Kidney (tissue), 14 donors: ENCODE data around the gene TJAP1. TPM values are rescaled to one million over a fixed set of nuclear protein-coding genes. Genes with fewer than 3 reads are reported as not detected.

Experiments
- DNase-seq, 5 donors: peaks; one replicate each; pipeline ENCODE4 v3.0.0-alpha.2; 2013 to 2020
- FAIRE-seq: peaks from 2 replicates; lab custom pipeline; 2012; peaks lifted over from hg19 to GRCh38; lab: Jason Lieb, UNC
- H3K27ac ChIP-seq, 2 donors: one replicate each; pipeline ENCODE4 v1.7.0; 2013; ENCODE audit warnings: low read depth in 2 of 2, low read length in 2 of 2, inconsistent platforms in 1 of 2
- H3K27me3 ChIP-seq: one replicate; pipeline ENCODE4 v1.7.1; 2013; ENCODE audit warnings: low read length, inconsistent platforms; ENCODE audit not compliant: control insufficient read depth, insufficient read depth
- H3K36me3 ChIP-seq, 3 donors: one replicate each; pipeline versions ENCODE4 v1.7.0 to v1.7.1; 2013; ENCODE audit warnings: low read length in 3 of 3, control low read depth in 1 of 3, inconsistent platforms in 1 of 3; ENCODE audit not compliant: insufficient read depth in 3 of 3, control insufficient read depth in 2 of 3
- H3K4me1 ChIP-seq, 3 donors: one replicate each; pipeline versions ENCODE4 v1.7.0 to v1.7.1; 2013; ENCODE audit warnings: low read length in 3 of 3, inconsistent platforms in 1 of 3, low read depth in 1 of 3; ENCODE audit not compliant: control insufficient read depth in 2 of 3, insufficient read depth in 2 of 3
- H3K4me3 ChIP-seq, 3 donors: one replicate each; pipeline versions ENCODE4 v1.7.0 to v1.8.1; 2013; ENCODE audit warnings: low read length in 3 of 3, control low read depth in 1 of 3, inconsistent platforms in 1 of 3
- H3K9ac ChIP-seq, 3 donors: one replicate each; pipeline versions ENCODE4 v1.7.0 to v1.7.1; 2013; ENCODE audit warnings: low read length in 3 of 3, control low read depth in 1 of 3, inconsistent platforms in 1 of 3
- H3K9me3 ChIP-seq, 3 donors: one replicate each; pipeline versions ENCODE4 v1.7.0 to v1.7.1; 2013; ENCODE audit warnings: low read length in 3 of 3, control low read depth in 1 of 3, inconsistent platforms in 1 of 3; ENCODE audit not compliant: control insufficient read depth in 2 of 3, insufficient read depth in 1 of 3
- intact Hi-C: fragments of 100-400 bp; cut with DNase I; formaldehyde crosslinking; loops from one replicate; pipeline ENCODE4 v1.11.1; 2022
- polyA plus RNA-seq: library from polyadenylated mRNA; stranded (reverse); fragments of 350-450 nt; fragmentation: Illumina TruSeq; extraction: RNeasy Lipid Tissue Mini Kit (QIAGEN cat#74804); gene quantifications from one replicate; pipeline ENCODE4 v1.2.3, GENCODE V29; 2014; ENCODE audit warnings: low read depth, low replicate concordance; ENCODE audit not compliant: insufficient read depth
- total RNA-seq: library from RNA; stranded (reverse); fragmentation: NEBNext Ultra II Directional; extraction: Animal tissue kit (Norgen Biotek cat#: 25700); gene quantifications from one replicate; pipeline ENCODE4 v1.2.1, GENCODE V29; 2021
- TF ChIP-seq, protein P1 (sequence below): IDR thresholded peaks from 3 replicates; pipeline ENCODE4 v1.5.1; 2012; ENCODE audit warnings: mild to moderate bottlenecking, moderate library complexity, borderline replicate concordance; ENCODE audit not compliant: insufficient read depth; ENCODE audit errors: extremely low read depth
- donor health status: control.
- donor health status: control.
- donor health status: control.
- donor health status: control.
- donor health status: control.
- donor health status: DM: yes; HTN: yes; CAD: no.
- donor health status: Normal renal cell carcinoma (clear cell type).

TJAP1 gene
- total and polyA plus RNA-seq, 2 donors from 2014 or later = 13.6 to 38.5 TPM

- no peak for DNase-seq
- Histone ChIP-seq H3K4me1 (no peaks in the 10 kb centered on the region), H3K4me3 (no peak overlapping the region), H3K9ac (no peak overlapping the region), H3K27ac (no peak overlapping the region), H3K9me3 (no peaks in the 10 kb centered on the region), H3K27me3 (no peaks in the 10 kb centered on the region), H3K36me3 (no peaks in the 10 kb centered on the region)
- FAIRE-seq = no peak
- TF ChIP-seq, protein P1, sequence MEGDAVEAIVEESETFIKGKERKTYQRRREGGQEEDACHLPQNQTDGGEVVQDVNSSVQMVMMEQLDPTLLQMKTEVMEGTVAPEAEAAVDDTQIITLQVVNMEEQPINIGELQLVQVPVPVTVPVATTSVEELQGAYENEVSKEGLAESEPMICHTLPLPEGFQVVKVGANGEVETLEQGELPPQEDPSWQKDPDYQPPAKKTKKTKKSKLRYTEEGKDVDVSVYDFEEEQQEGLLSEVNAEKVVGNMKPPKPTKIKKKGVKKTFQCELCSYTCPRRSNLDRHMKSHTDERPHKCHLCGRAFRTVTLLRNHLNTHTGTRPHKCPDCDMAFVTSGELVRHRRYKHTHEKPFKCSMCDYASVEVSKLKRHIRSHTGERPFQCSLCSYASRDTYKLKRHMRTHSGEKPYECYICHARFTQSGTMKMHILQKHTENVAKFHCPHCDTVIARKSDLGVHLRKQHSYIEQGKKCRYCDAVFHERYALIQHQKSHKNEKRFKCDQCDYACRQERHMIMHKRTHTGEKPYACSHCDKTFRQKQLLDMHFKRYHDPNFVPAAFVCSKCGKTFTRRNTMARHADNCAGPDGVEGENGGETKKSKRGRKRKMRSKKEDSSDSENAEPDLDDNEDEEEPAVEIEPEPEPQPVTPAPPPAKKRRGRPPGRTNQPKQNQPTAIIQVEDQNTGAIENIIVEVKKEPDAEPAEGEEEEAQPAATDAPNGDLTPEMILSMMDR = no peak
- intact Hi-C loops = no loop called here
Measured at GRCh38 chr6:43468748-43469681, 8.4 kb upstream of the TJAP1 start.

DNA sequence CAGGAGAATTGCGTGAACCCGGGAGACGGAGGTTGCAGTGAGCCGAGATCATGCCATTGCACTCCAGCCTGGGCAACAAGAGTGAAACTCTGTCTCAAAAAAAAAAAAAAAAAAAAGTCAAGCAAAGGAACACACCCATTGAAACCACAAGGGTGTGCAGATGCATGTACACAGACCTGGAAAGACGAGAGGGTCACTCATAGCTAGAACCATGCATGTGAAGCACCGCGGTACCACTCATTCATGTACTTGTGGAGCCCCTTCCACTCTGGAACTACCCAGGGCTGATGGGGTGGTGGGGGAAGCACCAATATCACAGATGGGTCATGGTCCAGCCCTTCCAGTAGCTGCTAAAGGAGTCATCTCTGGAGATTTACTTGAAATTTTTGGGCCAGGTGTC is 7.4 kb upstream of the TJAP1 start:
- no peaks in the 10 kb centered on the region for H3K9me3 ChIP-seq
- H3K4me3 ChIP-seq = no peak overlapping the region
- no peak overlapping the region for H3K9ac ChIP-seq
- no peaks in the 10 kb centered on the region for H3K27me3 ChIP-seq
- no peaks in the 10 kb centered on the region for H3K36me3 ChIP-seq
- no peak overlapping the region for H3K27ac ChIP-seq
- no peaks in the 10 kb centered on the region for H3K4me1 ChIP-seq
- intact Hi-C loops = no loop called here
- DNase-seq (no peak), FAIRE-seq (no peak)
- TF ChIP-seq, protein P1 = no peak

DNA sequence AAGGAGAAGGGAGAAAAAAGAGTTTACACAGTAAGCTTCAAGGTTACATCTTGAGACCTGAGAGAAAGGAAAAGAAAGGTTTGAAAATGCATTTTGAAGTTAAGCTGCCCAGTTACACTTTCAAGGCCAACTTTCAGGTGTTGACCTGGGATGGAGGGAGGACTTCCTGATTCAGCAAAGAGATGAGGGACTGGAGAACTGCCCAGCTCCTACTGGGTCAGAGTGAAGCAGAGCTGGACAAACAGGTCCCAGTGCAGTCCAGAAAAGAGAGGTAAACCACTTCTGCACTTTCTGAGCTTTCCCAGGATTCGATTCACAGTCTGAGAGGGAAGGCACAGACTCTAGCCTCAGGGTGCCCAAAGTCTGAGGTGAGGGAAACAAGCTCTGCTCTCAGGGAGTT is 6.0 kb upstream of the TJAP1 start:
- Histone ChIP-seq H3K9ac (no peak overlapping the region), H3K36me3 (no peaks in the 10 kb centered on the region), H3K27ac (no peak overlapping the region), H3K4me1 (no peaks in the 10 kb centered on the region), H3K4me3 (no peak overlapping the region), H3K27me3 (no peaks in the 10 kb centered on the region), H3K9me3 (no peaks in the 10 kb centered on the region)
- DNase-seq (no peak), FAIRE-seq (no peak)
- intact Hi-C loops = no loop called here
- TF ChIP-seq, protein P1 = no peak
